GM19455 (cell line): Measurements from ENCODE around the gene TOGARAM2.

Source experiments
- ATAC-seq: cut with Tn5 transposase; IDR thresholded peaks from one replicate; pipeline ENCODE4 v1.9.1; 2021; ENCODE audit not compliant: unreplicated experiment

The TOGARAM2 gene

GRCh38 chr2:29052807-29053206 lies 71.7 kb downstream of the TOGARAM2 start:
- ATAC-seq: no peak

GRCh38 chr2:29053223-29053622 lies 72.1 kb downstream of the TOGARAM2 start:
- no peak for ATAC-seq

GRCh38 chr2:29053670-29054400 lies 72.7 kb downstream of the TOGARAM2 start:
- no peak for ATAC-seq

DNA sequence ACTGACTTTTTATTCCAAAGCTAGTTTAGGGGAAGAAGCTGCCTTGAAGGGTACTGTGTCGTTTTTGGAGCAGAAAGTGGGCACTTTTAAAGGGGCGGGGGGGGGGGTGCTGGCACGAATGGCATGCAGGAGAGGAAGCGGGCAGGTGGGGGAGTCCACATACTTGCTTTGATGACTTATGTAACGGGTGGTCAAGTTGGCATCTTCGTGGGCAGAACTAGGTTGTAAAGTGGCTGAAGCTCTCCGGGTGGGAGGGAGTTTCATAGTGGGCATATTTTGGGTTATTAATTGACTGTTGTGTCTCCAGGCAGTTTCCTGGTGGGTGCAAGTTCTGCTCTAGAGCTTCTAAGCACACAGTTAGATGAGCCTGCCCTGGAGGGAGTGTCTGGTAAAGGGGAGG lies 73.3 kb downstream of the TOGARAM2 start:
- ATAC-seq: no peak

DNA sequence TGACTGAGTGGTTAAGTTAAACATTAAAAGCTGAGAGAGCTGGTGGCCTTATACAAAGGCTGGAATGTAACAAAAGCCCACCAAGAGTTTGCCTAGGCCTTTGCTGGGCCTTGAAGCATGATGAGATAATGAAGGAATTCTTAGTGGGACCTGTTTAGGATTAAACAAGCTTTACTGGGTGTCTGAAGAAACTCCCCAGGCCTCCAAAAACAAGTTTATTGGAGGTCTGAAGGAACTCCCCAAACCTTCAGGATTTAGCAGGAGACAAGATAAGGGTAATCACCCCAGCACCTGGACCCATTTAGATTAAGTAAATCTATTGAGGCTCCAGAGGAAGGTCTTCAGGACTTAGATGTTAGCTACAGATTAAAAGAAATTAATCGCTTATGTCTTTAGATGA lies 74.5 kb downstream of the TOGARAM2 start:
- no peak for ATAC-seq

- ATAC-seq: no peak
Measured at GRCh38 chr2:29056452-29056851, 75.4 kb downstream of the TOGARAM2 start.

- ATAC-seq: no peak
Measured at GRCh38 chr2:29057006-29057405, 75.9 kb downstream of the TOGARAM2 start.

- no peak for ATAC-seq
Measured at GRCh38 chr2:29059624-29060023, 78.5 kb downstream of the TOGARAM2 start.

- no peak for ATAC-seq
Measured at GRCh38 chr2:29060441-29060840, 79.3 kb downstream of the TOGARAM2 start.

GRCh38 chr2:29061176-29061575 lies 80.1 kb downstream of the TOGARAM2 start:
- ATAC-seq: no peak

DNA sequence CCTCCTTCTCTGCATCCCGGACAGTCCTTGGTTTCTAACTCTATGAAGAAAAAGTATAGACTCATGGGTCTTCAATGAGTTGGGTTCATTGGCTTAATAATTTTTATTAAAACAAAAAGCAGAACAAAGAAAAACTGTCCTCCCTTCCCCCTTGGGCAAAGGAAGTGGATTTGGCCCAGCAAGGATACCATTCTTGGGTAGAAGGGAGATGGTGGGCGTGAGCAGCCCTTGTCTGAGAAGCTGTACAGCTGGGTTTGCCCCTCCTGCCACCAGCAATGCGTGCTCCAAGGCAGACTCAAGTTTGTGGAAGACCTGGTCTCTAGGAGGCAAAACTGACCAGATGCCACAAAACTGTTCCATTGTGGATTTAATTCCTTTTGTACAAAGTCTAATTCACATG lies 80.5 kb downstream of the TOGARAM2 start:
- no peak for ATAC-seq

- no peak for ATAC-seq
Measured at GRCh38 chr2:29062371-29062770, 81.3 kb downstream of the TOGARAM2 start.

- no peak for ATAC-seq
Measured at GRCh38 chr2:29063056-29063455, 82.0 kb downstream of the TOGARAM2 start.

DNA sequence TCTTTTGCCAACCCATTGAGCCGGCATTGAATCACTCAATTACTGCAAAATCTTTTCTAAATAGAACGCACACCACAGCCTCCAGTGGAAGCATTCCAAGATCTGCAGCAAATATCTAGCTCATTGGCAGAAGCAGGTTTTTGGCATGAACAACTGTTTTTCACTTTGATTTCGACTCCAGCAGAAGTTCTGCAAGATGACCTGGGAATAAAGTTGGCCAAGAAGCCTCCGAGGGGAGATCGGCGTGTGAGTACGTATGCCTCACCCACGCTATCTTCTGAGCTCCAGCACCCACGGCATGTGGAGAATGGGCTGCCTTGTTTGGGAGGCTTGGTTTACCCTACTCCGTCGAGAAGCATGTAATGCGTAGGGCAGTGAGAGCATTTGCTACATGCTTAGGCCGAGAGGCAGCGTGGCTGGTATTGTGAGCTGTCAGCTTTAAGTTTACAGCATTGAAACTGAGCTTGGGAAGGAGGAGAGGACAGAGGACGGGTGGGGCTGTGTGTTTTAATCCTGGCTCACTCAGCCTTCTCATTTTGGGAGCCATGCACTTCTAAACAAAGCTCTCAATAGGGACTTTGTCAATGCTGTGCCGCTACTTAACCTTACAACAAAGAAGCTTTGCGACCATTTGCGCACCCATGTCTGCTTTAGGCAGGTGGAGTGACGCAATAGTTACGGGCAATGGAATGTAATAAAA lies 82.7 kb downstream of the TOGARAM2 start:
- ATAC-seq: no peak

DNA sequence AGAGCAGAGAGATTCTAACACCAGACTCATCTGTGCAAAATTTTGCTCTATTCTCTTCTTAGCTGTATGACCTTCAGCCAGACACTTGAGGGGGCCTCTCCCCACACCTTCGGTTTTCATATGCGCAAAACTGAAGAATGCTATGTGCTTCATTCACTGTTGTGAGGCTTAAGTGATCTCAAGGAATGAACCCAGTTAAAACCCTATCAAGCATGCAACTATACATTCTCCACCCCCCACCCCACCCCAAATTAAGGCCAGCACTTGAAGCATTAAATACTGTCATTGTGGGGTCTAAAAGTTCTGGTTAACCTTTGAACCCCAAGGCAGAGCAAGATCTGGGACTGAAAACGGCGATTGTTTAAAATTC lies 83.2 kb downstream of the TOGARAM2 start:
- ATAC-seq: no peak

GRCh38 chr2:29064746-29065067 lies 83.6 kb downstream of the TOGARAM2 start:
- no peak for ATAC-seq

DNA sequence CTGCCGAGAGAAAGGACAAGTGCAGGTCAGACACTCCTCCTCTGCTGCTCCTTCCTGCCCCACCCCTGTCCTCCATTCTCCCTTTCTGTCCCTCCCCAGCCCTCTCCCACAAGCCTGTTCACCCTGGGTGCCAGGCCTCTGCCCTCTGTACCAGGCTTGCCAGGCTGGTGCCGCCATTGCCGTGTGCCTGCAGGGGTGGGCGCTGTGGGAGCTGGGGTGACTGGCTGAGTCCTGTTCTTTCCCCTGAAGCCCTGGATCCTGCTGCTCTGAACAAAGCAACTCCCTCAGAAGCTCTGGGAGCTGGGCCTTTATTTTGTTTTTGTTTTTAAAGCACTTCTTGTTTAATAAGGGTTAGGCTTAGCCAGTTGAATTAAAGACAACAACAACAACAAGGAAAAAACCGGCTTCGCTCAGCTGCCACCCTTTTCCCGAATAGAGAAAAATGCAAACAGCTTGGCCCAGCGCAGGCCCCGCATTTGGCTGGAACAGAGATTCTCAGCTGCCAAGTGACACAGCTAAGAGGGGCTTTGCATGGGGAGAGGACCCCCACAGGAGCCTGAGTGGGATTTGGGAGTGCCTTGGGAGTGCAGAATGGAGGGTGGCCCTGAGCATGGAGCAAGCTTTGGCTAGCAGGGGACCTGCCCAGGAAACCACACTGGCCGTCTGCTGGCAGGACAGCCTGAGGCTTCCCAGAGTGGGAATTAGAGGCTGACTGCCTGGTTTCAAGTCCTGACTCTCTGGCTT lies 84.1 kb downstream of the TOGARAM2 start:
- ATAC-seq: no peak

DNA sequence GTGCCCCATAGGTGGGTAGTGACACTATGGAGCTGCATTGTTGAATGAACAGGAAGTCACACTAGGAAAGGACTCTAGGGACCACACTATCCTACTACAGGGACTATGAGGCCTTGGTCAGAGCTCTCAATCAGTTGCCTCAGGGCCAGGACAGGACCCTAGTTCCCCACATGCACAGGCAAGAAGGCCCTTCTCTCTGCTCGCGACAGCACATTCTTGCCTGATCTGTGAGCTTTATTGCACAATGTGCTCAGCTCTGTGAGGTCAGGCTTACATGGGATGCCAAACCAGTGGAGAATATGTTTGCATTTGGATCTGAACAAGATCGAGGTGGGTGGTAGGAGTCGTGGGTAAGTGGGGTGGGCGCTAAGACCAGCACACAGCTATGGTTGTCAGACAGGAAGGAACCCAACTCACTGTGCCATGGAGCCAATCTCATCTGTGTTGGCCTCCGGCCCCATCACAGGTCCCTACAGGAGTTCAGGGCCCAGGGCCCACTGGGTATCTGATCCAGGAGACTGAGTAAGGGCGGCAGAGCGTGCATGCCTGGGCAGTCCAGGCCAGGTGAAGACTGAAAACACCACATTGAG lies 85.3 kb downstream of the TOGARAM2 start:
- no peak for ATAC-seq

- ATAC-seq: no peak
Measured at GRCh38 chr2:29066997-29067605, 86.0 kb downstream of the TOGARAM2 start.

- ATAC-seq: no peak
Measured at GRCh38 chr2:29068513-29068912, 87.4 kb downstream of the TOGARAM2 start.

GRCh38 chr2:29070526-29070925 lies 89.4 kb downstream of the TOGARAM2 start:
- ATAC-seq: no peak
